Measurements from ENCODE around the gene GARIN5A.

The GARIN5A gene

GRCh38 chr19:50417111-50418081, 59.3 kb downstream of the GARIN5A start:
- no peak for DNase-seq (ENCODE audit: low read depth in 3 of 3)
